ENCODE data around the gene PLCH2. TPM values are rescaled to one million over a fixed set of nuclear protein-coding genes. Genes with fewer than 3 reads are reported as not detected.

PLCH2 gene
- polyA plus RNA-seq, 1 donor from 2014 or later = 5.7 TPM

- Histone ChIP-seq H3F3A (ENCODE audit: insufficient read depth, low read length, poor library complexity, severe bottlenecking) (no peaks in the 10 kb centered on the region), H3K27ac (ENCODE audit: low read length) (no peak overlapping the region)
- TF ChIP-seq RAD21 (conservative IDR thresholded peaks at IDR 0.05) (no peak), REST (IDR thresholded peaks at IDR 0.05; ENCODE audit: borderline replicate concordance) (no peak), TAF1 (IDR thresholded peaks at IDR 0.05; ENCODE audit: low read depth) (no peak), EP300 (conservative IDR thresholded peaks at IDR 0.05; ENCODE audit: poor library complexity, severe bottlenecking) (no peak)
These were observed 30.9 kb downstream of the PLCH2 start for GRCh38 chr1:2506901-2507565.

GRCh38 chr1:2507744-2508155, 31.7 kb downstream of the PLCH2 start:
- Histone ChIP-seq H3K36me3 (ENCODE audit: insufficient read depth, low read length) (no peaks in the 10 kb centered on the region), H3K9ac (ENCODE audit: low read length) (no peak overlapping the region), H3K79me2 (replicated peaks; ENCODE audit: insufficient read depth, low read length) (no peaks in the 10 kb centered on the region), H2AFZ (ENCODE audit: low read depth, low read length) (no peak overlapping the region), H3K4me3 (ENCODE audit: low read length) (no peak overlapping the region), H3K9me2 (ENCODE audit: insufficient read depth, low read length) (no peaks in the 10 kb centered on the region), H3K27ac (ENCODE audit: low read length) (no peak overlapping the region), H3K4me2 (ENCODE audit: low read length) (no peak overlapping the region), H3K9me3 (ENCODE audit: low read length) (no peaks in the 10 kb centered on the region), H3K27me3 (ENCODE audit: insufficient read depth, low read depth, low read length) (no peaks in the 10 kb centered on the region), H3F3A (ENCODE audit: insufficient read depth, low read length, poor library complexity, severe bottlenecking) (no peaks in the 10 kb centered on the region), H4K20me1 (ENCODE audit: insufficient read depth) (no peaks in the 10 kb centered on the region)
- TF ChIP-seq POLR2AphosphoS5 (IDR thresholded peaks at IDR 0.05) (no peak), EZH2 (IDR thresholded peaks at IDR 0.05; ENCODE audit: borderline replicate concordance, insufficient read depth, low read length, poor library complexity, severe bottlenecking) (no peak), RAD21 (conservative IDR thresholded peaks at IDR 0.05) (no peak), REST (IDR thresholded peaks at IDR 0.05; ENCODE audit: borderline replicate concordance) (no peak), SMC3 (conservative IDR thresholded peaks at IDR 0.05; ENCODE audit: poor library complexity) (no peak), MXI1 (conservative IDR thresholded peaks at IDR 0.05; ENCODE audit: poor library complexity, severe bottlenecking) (no peak), CTCF (IDR thresholded peaks at IDR 0.05; ENCODE audit: poor library complexity, severe bottlenecking) (no peak)

More at GRCh38 chr1:2506901-2507565, 30.9 kb downstream of the PLCH2 start:
- no peaks in the 10 kb centered on the region for H3K79me2 ChIP-seq (replicated peaks; ENCODE audit: insufficient read depth, low read length)
- no peak overlapping the region for H2AFZ ChIP-seq (ENCODE audit: low read depth, low read length)
- H3K9me3 ChIP-seq (ENCODE audit: low read length) = no peaks in the 10 kb centered on the region
- H3K27me3 ChIP-seq (ENCODE audit: insufficient read depth, low read depth, low read length) = no peaks in the 10 kb centered on the region
- H3K4me3 ChIP-seq (ENCODE audit: low read length) = no peak overlapping the region
- H3K4me2 ChIP-seq (ENCODE audit: low read length) = no peak overlapping the region
- no peaks in the 10 kb centered on the region for H4K20me1 ChIP-seq (ENCODE audit: insufficient read depth)
- no peaks in the 10 kb centered on the region for H3K9me2 ChIP-seq (ENCODE audit: insufficient read depth, low read length)
- no peak overlapping the region for H3K9ac ChIP-seq (ENCODE audit: low read length)
- H3K36me3 ChIP-seq (ENCODE audit: insufficient read depth, low read length) = no peaks in the 10 kb centered on the region
